Mammary epithelial cell (primary cell): ENCODE results near the gene RPRD1B.

Experiments
- CTCF ChIP-seq, 2 donors: IDR thresholded peaks in 1 of 2; conservative IDR thresholded peaks in 1 of 2; 2 replicates each; pipeline ENCODE4 v1.5.1; 2011 to 2012; ENCODE audit warnings: inconsistent platforms in 2 of 2, low read length in 2 of 2, mild to moderate bottlenecking in 2 of 2, control low read depth in 1 of 2, low read depth in 1 of 2; ENCODE audit not compliant: insufficient read depth in 1 of 2; ENCODE audit errors: extremely low read depth in 1 of 2
- EZH2 ChIP-seq: IDR thresholded peaks from 2 replicates; pipeline ENCODE4 v1.6.1; 2012; ENCODE audit warnings: low read length, inconsistent platforms, borderline replicate concordance

GRCh38 chr20:38063911-38064530, 30.5 kb downstream of the RPRD1B start:
- TF ChIP-seq CTCF (conservative IDR thresholded peaks at IDR 0.05 in 1 of 2, IDR thresholded peaks at IDR 0.05 in 1 of 2; ENCODE audit: extremely low read depth in 1 of 2, insufficient read depth in 1 of 2, low read depth in 1 of 2, low read length in 2 of 2) = no peak
- TF ChIP-seq EZH2 = no peak
